HepG2 (cell line): ENCODE results near the gene RRBP1. TPM values are rescaled to one million over a fixed set of nuclear protein-coding genes. Genes with fewer than 3 reads are reported as not detected.
A peak's percentile ranks its signal among the peaks of the same experiment; 100 is the strongest.

ENCODE experiments used
- CBX2 ChIP-seq, 2 experiments: fragments of 200-600 bp in 1 of 2; sonication (generic); formaldehyde crosslinking in 1 of 2; IDR thresholded peaks; 2 replicates each; pipeline versions ENCODE4 v1.7.0 to v1.8.1; 2018 to 2022; ENCODE audit warnings: low read depth in 2 of 2, low read length in 1 of 2, mild to moderate bottlenecking in 1 of 2, missing genetic modification reagents in 1 of 2
- KDM3A ChIP-seq: IDR thresholded peaks from 2 replicates; pipeline ENCODE4 v1.6.1; 2018; ENCODE audit warnings: low read depth, missing compliant biosample characterization
- NFYB ChIP-seq: sonication (generic); formaldehyde crosslinking; IDR thresholded peaks from 2 replicates; pipeline ENCODE4 v1.4.0; 2020; ENCODE audit warnings: missing genetic modification reagents
- PAWR ChIP-seq: sonication (generic); formaldehyde crosslinking; IDR thresholded peaks from 2 replicates; pipeline ENCODE4 v1.4.0; 2020; ENCODE audit warnings: missing genetic modification reagents, mild to moderate bottlenecking, borderline replicate concordance
- RBM22 ChIP-seq: fragments of 200-400 bp; formaldehyde crosslinking; optimal IDR thresholded peaks from 2 replicates; pipeline ENCODE3; 2017; ENCODE audit warnings: mild to moderate bottlenecking, low read length, moderate library complexity
- RFX5 ChIP-seq: IDR thresholded peaks from 2 replicates; pipeline ENCODE4 v1.6.1; 2011; ENCODE audit warnings: low read depth, low read length, improper control_type of control experiment
- SNAI1 ChIP-seq: sonication (generic); formaldehyde crosslinking; IDR thresholded peaks from 2 replicates; pipeline ENCODE4 v1.5.0; 2020; ENCODE audit warnings: mild to moderate bottlenecking, missing genetic modification reagents, borderline replicate concordance
- ZBTB42 ChIP-seq: sonication (generic); formaldehyde crosslinking; IDR thresholded peaks from 2 replicates; pipeline ENCODE4 v1.5.0; 2020; ENCODE audit warnings: mild to moderate bottlenecking, missing genetic modification reagents
- ZNF558 ChIP-seq: sonication (generic); formaldehyde crosslinking; IDR thresholded peaks from 2 replicates; pipeline ENCODE4 v1.9.0; 2022; ENCODE audit warnings: mild to moderate bottlenecking, missing genetic modification reagents, borderline replicate concordance
- ZNF761 ChIP-seq: sonication (generic); formaldehyde crosslinking; conservative IDR thresholded peaks from 2 replicates; pipeline ENCODE4 v1.4.0; 2020; ENCODE audit warnings: mild to moderate bottlenecking, missing genetic modification reagents
- ZNF883 ChIP-seq: sonication (generic); formaldehyde crosslinking; IDR thresholded peaks from 2 replicates; pipeline ENCODE4 v1.5.1; 2020; ENCODE audit warnings: mild to moderate bottlenecking, missing genetic modification reagents; ENCODE audit errors: not compliant biosample characterization
- polyA plus RNA-seq, 8 experiments: library from polyadenylated mRNA; depleted of rRNA in 3 of 8; stranded (reverse) in 7 of 8; unstranded in 1 of 8; fragments of >200 nt; fragmentation: Illumina TruSeq in 4 of 8; extraction: Trizol in 4 of 8; gene quantifications; 2 replicates each; pipeline versions ENCODE4 v1.2.1 to v1.2.3, GENCODE V29; 2011 to 2016; ENCODE audit warnings: low read depth in 4 of 8, missing spikeins in 1 of 8, mixed read lengths in 1 of 8; ENCODE audit not compliant: insufficient read depth in 1 of 8
- total RNA-seq, 5 experiments: library from RNA; depleted of rRNA; stranded (reverse); fragments of >200 nt; fragmentation: Illumina TruSeq; extraction: Trizol; gene quantifications; 2 replicates each; pipeline ENCODE4 v1.2.3, GENCODE V29; 2016; ENCODE audit warnings: low read depth in 1 of 5
- TF ChIP-seq, protein P1 (sequence below), 2 experiments: IDR thresholded peaks; 2 replicates each; pipeline ENCODE4 v1.6.1; 2011 to 2012; ENCODE audit warnings: low read length in 2 of 2, borderline replicate concordance in 1 of 2, low read depth in 1 of 2, mild to moderate bottlenecking in 1 of 2, moderate library complexity in 1 of 2
- TF ChIP-seq, protein P2 (sequence below): sonication (generic); formaldehyde crosslinking; IDR thresholded peaks from 2 replicates; pipeline ENCODE4 v1.8.1; 2023; ENCODE audit warnings: mild to moderate bottlenecking, missing genetic modification reagents
- TF ChIP-seq, protein P3 (sequence below): sonication (generic); formaldehyde crosslinking; conservative IDR thresholded peaks from 2 replicates; pipeline ENCODE4 v1.4.0; 2020; ENCODE audit warnings: mild to moderate bottlenecking, missing genetic modification reagents, moderate library complexity
- TF ChIP-seq, protein P4 (sequence below): IDR thresholded peaks from 2 replicates; pipeline ENCODE4 v1.6.1; 2018; ENCODE audit warnings: missing genetic modification reagents
- TF ChIP-seq, protein P5 (sequence below): IDR thresholded peaks from 2 replicates; pipeline ENCODE4 v1.6.1; 2016; ENCODE audit warnings: low read depth, borderline replicate concordance
- TF ChIP-seq, protein P6 (sequence below): sonication (generic); formaldehyde crosslinking; IDR thresholded peaks from 2 replicates; pipeline ENCODE4 v1.4.0; 2020; ENCODE audit warnings: missing genetic modification reagents

RRBP1 gene
- total and polyA plus RNA-seq, 2 of the 13 experiments (the other 11 are each of a cell fraction or from before 2014, with no cell fraction given) = 150 to 222 TPM

DNA sequence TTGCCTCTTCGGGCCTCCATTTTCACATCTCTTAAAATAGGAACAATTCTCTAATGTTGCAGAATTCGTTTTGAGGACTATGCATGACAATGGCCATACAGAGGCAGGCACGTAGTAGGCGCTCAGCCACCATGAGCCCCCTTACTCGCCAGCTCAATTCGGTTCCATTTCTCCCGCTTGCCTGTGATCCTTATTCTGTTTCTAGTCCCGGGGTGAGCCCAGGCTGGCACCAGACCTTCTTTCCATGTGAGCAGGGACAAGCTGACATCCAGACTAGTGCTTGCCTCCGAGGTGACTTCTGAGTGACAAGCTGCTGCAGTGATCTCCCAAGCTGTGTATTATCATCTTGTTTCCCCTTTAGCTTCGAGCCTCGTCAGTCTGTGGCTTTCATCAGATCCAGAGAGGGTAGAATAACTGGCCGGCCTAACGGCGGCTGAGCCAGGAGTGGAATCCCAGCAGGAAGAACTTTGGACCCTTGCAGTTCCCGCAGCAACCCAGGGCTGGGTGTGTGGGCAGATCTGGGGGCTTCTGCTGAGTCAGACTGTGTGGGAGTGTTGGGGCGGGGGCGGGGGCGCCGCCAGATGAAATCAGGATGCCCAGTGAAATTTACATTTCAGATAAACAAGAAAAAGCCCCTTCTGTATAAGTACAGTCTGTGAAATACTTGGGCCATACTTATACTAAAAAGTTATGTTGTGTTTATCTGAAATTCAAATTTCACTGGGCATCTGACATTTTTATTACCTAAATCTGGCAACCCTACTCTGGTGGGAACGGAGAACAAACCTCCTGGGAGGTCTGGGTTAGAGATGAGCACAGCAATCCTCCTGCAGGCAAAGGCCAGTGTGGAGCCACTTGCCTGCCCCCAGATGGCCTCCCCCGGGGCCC, 28.6 kb upstream of the RRBP1 start (continued):
- TF ChIP-seq KDM3A (CRISPR knock-in tag) (peak; percentile 77; the same call in 1 of the 2 replicates), PAWR (CRISPR knock-in tag) (no peak), ZBTB42 (CRISPR knock-in tag) (no peak), ZNF883 (peak; percentile 58), RBM22 (peak; percentile 14), SNAI1 (CRISPR knock-in tag) (peak; percentile 68; the same call in 1 of the 2 replicates), CBX2 (IDR thresholded peaks at IDR 0.05; ENCODE audit: low read depth, low read length) (peak; percentile 56; the same call in 1 of the 2 replicates), CBX2 (CRISPR knock-in tag; IDR thresholded peaks at IDR 0.05; ENCODE audit: low read depth) (no peak), RFX5 (no peak), ZNF761 (no peak), ZNF558 (CRISPR knock-in tag) (no peak), NFYB (CRISPR knock-in tag) (0 out of 2 replicates have a peak, but pooled peaks have one; percentile 8)
- TF ChIP-seq, protein P1, sequence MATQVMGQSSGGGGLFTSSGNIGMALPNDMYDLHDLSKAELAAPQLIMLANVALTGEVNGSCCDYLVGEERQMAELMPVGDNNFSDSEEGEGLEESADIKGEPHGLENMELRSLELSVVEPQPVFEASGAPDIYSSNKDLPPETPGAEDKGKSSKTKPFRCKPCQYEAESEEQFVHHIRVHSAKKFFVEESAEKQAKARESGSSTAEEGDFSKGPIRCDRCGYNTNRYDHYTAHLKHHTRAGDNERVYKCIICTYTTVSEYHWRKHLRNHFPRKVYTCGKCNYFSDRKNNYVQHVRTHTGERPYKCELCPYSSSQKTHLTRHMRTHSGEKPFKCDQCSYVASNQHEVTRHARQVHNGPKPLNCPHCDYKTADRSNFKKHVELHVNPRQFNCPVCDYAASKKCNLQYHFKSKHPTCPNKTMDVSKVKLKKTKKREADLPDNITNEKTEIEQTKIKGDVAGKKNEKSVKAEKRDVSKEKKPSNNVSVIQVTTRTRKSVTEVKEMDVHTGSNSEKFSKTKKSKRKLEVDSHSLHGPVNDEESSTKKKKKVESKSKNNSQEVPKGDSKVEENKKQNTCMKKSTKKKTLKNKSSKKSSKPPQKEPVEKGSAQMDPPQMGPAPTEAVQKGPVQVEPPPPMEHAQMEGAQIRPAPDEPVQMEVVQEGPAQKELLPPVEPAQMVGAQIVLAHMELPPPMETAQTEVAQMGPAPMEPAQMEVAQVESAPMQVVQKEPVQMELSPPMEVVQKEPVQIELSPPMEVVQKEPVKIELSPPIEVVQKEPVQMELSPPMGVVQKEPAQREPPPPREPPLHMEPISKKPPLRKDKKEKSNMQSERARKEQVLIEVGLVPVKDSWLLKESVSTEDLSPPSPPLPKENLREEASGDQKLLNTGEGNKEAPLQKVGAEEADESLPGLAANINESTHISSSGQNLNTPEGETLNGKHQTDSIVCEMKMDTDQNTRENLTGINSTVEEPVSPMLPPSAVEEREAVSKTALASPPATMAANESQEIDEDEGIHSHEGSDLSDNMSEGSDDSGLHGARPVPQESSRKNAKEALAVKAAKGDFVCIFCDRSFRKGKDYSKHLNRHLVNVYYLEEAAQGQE (IDR thresholded peaks at IDR 0.05; ENCODE audit: borderline replicate concordance in 1 of 2, low read depth in 1 of 2, low read length in 2 of 2) = no peak
- TF ChIP-seq, protein P2, sequence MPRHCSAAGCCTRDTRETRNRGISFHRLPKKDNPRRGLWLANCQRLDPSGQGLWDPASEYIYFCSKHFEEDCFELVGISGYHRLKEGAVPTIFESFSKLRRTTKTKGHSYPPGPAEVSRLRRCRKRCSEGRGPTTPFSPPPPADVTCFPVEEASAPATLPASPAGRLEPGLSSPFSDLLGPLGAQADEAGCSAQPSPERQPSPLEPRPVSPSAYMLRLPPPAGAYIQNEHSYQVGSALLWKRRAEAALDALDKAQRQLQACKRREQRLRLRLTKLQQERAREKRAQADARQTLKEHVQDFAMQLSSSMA = peak; percentile 92; the same call in 1 of the 2 replicates
- TF ChIP-seq, protein P3, sequence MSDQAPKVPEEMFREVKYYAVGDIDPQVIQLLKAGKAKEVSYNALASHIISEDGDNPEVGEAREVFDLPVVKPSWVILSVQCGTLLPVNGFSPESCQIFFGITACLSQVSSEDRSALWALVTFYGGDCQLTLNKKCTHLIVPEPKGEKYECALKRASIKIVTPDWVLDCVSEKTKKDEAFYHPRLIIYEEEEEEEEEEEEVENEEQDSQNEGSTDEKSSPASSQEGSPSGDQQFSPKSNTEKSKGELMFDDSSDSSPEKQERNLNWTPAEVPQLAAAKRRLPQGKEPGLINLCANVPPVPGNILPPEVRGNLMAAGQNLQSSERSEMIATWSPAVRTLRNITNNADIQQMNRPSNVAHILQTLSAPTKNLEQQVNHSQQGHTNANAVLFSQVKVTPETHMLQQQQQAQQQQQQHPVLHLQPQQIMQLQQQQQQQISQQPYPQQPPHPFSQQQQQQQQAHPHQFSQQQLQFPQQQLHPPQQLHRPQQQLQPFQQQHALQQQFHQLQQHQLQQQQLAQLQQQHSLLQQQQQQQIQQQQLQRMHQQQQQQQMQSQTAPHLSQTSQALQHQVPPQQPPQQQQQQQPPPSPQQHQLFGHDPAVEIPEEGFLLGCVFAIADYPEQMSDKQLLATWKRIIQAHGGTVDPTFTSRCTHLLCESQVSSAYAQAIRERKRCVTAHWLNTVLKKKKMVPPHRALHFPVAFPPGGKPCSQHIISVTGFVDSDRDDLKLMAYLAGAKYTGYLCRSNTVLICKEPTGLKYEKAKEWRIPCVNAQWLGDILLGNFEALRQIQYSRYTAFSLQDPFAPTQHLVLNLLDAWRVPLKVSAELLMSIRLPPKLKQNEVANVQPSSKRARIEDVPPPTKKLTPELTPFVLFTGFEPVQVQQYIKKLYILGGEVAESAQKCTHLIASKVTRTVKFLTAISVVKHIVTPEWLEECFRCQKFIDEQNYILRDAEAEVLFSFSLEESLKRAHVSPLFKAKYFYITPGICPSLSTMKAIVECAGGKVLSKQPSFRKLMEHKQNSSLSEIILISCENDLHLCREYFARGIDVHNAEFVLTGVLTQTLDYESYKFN (CRISPR knock-in tag) = peak; percentile 93
- TF ChIP-seq, protein P4, sequence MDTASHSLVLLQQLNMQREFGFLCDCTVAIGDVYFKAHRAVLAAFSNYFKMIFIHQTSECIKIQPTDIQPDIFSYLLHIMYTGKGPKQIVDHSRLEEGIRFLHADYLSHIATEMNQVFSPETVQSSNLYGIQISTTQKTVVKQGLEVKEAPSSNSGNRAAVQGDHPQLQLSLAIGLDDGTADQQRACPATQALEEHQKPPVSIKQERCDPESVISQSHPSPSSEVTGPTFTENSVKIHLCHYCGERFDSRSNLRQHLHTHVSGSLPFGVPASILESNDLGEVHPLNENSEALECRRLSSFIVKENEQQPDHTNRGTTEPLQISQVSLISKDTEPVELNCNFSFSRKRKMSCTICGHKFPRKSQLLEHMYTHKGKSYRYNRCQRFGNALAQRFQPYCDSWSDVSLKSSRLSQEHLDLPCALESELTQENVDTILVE (CRISPR knock-in tag) = peak; percentile 53
- TF ChIP-seq, protein P5, sequence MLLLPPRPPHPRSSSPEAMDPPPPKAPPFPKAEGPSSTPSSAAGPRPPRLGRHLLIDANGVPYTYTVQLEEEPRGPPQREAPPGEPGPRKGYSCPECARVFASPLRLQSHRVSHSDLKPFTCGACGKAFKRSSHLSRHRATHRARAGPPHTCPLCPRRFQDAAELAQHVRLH (CRISPR knock-in tag) = peak; percentile 79; the same call in 1 of the 2 replicates
- TF ChIP-seq, protein P6, sequence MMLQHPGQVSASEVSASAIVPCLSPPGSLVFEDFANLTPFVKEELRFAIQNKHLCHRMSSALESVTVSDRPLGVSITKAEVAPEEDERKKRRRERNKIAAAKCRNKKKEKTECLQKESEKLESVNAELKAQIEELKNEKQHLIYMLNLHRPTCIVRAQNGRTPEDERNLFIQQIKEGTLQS (CRISPR knock-in tag) = no peak
